ENCODE data around the gene PRRC1.

The PRRC1 gene

DNA sequence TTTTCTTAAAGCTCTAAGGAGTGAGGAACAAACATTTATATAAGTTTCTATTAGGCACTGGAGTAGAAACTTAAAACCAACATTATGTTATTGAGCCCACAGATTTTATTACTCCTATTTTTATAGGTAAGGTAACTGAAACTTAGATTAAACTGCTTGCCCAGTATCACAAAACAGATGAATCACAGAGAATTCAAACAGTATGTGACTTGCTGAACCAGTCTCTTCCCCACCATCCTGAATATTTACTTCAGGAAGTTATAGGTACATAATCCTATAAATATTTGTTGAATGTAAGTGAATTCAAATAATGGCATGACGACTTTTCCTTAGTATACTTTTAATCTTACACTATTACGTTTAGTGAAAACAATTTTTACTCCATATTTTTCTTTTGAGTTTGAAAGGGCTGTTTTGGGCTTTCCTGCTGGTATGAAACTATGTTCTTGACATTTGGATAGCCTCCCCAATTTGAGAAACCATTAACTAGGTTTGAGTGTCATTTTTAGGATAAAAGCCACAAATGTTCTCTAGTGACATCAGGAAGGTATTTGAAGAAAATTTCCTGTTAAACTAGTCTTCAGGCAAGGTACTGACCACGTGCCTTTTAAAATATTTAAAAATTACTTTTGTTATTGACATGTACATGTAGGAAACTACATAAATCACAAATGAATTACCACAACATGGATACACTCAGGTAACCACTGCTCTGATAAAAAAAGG is 39.3 kb downstream of the PRRC1 start:
- no peak for DNase-seq (ENCODE audit: low read depth)
- no peak for TF ChIP-seq CTCF (IDR thresholded peaks at IDR 0.05; ENCODE audit: control insufficient read depth, insufficient read depth, low read depth, low read length, missing control alignments)
- no peak overlapping the region for H3K4me3 ChIP-seq (ENCODE audit: control insufficient read depth, low read depth, low read length)

GRCh38 chr5:127558273-127558672 is 40.8 kb downstream of the PRRC1 start:
- DNase-seq (ENCODE audit: low read depth): no peak
- TF ChIP-seq CTCF (IDR thresholded peaks at IDR 0.05; ENCODE audit: control insufficient read depth, insufficient read depth, low read depth, low read length, missing control alignments): no peak
- no peak overlapping the region for H3K4me3 ChIP-seq (ENCODE audit: control insufficient read depth, low read depth, low read length)

- H3K4me3 ChIP-seq (ENCODE audit: control insufficient read depth, low read depth, low read length): no peak overlapping the region
- peak; percentile 33 for DNase-seq (ENCODE audit: low read depth)
- no peak for TF ChIP-seq CTCF (IDR thresholded peaks at IDR 0.05; ENCODE audit: control insufficient read depth, insufficient read depth, low read depth, low read length, missing control alignments)
Observed at GRCh38 chr5:127561254-127561653, 43.8 kb downstream of the PRRC1 start.

- no peak for DNase-seq (ENCODE audit: low read depth)
- no peak overlapping the region for H3K4me3 ChIP-seq (ENCODE audit: control insufficient read depth, low read depth, low read length)
- peak; percentile 7 for TF ChIP-seq CTCF (IDR thresholded peaks at IDR 0.05; ENCODE audit: control insufficient read depth, insufficient read depth, low read depth, low read length, missing control alignments)
Observed at GRCh38 chr5:127562252-127562651, 44.8 kb downstream of the PRRC1 start.

DNA sequence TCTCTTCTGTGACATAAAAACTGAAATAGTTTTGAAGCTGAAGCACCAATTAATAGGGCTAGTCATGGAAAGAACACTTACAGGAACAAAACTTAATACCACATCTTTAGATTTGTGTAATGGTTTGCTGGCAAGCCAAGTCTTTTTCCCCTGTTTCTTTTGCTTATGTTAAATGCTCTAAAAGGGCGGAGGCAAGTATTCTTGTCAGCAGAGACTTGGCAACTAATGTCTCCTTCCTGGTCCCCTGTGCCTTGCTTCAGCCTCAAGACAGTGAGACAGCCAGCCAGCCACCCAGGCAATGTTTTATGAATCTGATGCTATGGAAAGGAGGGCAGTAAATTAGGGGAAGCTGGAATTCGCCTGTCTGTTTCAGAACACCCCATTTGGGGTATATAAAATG is 45.7 kb downstream of the PRRC1 start:
- DNase-seq (ENCODE audit: low read depth): no peak
- no peak for TF ChIP-seq CTCF (IDR thresholded peaks at IDR 0.05; ENCODE audit: control insufficient read depth, insufficient read depth, low read depth, low read length, missing control alignments)

DNA sequence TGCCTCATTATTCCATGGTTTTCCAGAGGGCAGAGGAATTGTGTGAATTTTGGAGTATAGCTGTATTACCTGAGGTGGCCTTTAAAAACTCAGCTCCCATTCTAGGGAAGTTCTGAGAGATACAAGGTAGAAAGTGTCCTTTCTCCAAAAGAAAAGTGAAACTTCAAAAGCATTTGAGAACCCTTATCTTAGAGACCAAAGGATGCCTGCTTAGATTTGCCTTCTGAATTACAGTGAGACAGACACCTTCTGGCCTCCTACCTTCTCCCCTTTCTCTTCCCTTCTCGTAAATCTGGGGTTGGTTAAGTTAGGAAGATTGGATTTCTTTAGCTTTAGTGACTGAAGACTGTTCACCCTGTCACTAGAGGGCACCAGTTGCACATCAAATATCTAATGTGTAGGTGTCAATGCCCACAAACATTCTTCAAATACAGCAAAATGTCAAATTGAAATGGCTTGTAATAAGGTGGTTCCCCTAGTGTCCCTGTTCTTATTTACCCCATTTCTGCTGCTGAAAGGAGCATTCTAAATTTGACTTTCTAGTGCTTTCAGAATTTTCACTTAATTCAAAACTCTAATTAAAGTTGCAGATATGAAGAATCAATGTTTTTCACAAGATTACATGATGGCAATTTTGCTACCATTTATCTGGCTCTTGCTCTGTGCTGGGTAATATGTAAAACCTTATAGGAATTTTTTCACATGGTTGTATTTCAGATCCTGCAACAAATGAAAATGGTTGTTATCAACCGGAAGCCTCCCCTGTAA is 46.7 kb downstream of the PRRC1 start:
- no peak overlapping the region for H3K4me3 ChIP-seq (ENCODE audit: control insufficient read depth, low read depth, low read length)
- TF ChIP-seq CTCF (IDR thresholded peaks at IDR 0.05; ENCODE audit: control insufficient read depth, insufficient read depth, low read depth, low read length, missing control alignments): peak; percentile 67
- DNase-seq (ENCODE audit: low read depth): peak; percentile 33

More for the DNA sequence above, 45.7 kb downstream of the PRRC1 start:
- no peak overlapping the region for H3K4me3 ChIP-seq (ENCODE audit: control insufficient read depth, low read depth, low read length)
